GM21390 (cell line): ENCODE data around the gene PRPF19.

Source experiments
- ATAC-seq: cut with Tn5 transposase; IDR thresholded peaks from one replicate; pipeline ENCODE4 v1.9.1; 2021; ENCODE audit not compliant: unreplicated experiment

PRPF19 gene

GRCh38 chr11:60860943-60861342 lies 45.4 kb downstream of the PRPF19 start:
- no peak for ATAC-seq

- no peak for ATAC-seq
Measured at GRCh38 chr11:60859616-60860250, 46.7 kb downstream of the PRPF19 start.

GRCh38 chr11:60858731-60859464 lies 47.5 kb downstream of the PRPF19 start:
- no peak for ATAC-seq

- ATAC-seq: no peak
Measured at GRCh38 chr11:60858236-60858635, 48.1 kb downstream of the PRPF19 start.

GRCh38 chr11:60857378-60858232 lies 48.8 kb downstream of the PRPF19 start:
- no peak for ATAC-seq

- ATAC-seq: no peak
Measured at GRCh38 chr11:60855726-60856633, 50.4 kb downstream of the PRPF19 start, which contains the start of gene PTGDR2. Gene PTGDR2 (minus strand): TSS chr11:60855950. CDS start chr11:60853722, 2,228 bp downstream.

- ATAC-seq: no peak
Measured at GRCh38 chr11:60854847-60855725, 51.3 kb downstream of the PRPF19 start.

GRCh38 chr11:60854140-60854846 lies 52.1 kb downstream of the PRPF19 start:
- no peak for ATAC-seq

- ATAC-seq: no peak
Measured at GRCh38 chr11:60852982-60853950, 53.1 kb downstream of the PRPF19 start.

GRCh38 chr11:60852117-60852981 lies 54.0 kb downstream of the PRPF19 start:
- no peak for ATAC-seq

- ATAC-seq: no peak
Measured at GRCh38 chr11:60851327-60852104, 54.9 kb downstream of the PRPF19 start.

- ATAC-seq: no peak
Measured at GRCh38 chr11:60849641-60850520, 56.5 kb downstream of the PRPF19 start.

- ATAC-seq: no peak
Measured at GRCh38 chr11:60848714-60849151, 57.7 kb downstream of the PRPF19 start.

- ATAC-seq: no peak
Measured at GRCh38 chr11:60847896-60848295, 58.5 kb downstream of the PRPF19 start.

GRCh38 chr11:60847281-60847680 lies 59.1 kb downstream of the PRPF19 start:
- ATAC-seq: no peak
